ENCODE data around the gene MC5R.

DNA sequence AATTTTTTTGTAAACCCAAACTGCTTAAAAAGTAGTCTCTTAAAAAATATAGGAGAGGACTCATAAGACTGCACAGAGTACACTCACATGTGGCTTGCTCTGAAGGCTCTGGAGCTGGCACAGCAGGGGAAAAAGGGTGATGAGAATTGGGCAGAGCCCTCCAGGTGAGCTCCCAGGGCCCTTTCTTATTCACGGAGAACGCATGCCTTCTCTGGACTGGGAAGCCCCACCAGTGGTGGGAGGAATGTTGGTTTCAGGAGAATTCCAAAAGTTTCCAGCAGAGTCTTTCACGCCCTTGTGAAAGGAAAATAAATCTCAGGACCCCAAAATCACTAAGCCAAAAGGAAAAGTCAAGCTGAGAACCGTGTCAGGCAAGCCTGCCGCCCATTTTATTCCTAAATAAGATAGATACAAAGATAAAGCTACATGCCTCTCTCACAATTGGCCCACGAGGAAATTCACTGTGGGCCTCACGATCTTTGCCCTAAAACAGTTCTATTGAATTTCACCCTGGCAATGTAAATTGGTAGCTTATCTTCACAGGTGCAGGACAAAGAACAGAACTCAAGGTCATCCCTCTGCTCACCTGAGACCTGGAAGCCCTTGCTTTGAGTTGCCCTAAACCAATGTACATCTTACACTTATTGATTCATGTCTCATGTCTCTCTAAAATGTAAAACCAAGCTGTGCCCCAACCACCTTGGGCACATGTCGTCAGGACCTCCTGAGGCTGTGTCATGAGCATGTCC lies 15.5 kb upstream of the MC5R start:
- TF ChIP-seq, protein P1, sequence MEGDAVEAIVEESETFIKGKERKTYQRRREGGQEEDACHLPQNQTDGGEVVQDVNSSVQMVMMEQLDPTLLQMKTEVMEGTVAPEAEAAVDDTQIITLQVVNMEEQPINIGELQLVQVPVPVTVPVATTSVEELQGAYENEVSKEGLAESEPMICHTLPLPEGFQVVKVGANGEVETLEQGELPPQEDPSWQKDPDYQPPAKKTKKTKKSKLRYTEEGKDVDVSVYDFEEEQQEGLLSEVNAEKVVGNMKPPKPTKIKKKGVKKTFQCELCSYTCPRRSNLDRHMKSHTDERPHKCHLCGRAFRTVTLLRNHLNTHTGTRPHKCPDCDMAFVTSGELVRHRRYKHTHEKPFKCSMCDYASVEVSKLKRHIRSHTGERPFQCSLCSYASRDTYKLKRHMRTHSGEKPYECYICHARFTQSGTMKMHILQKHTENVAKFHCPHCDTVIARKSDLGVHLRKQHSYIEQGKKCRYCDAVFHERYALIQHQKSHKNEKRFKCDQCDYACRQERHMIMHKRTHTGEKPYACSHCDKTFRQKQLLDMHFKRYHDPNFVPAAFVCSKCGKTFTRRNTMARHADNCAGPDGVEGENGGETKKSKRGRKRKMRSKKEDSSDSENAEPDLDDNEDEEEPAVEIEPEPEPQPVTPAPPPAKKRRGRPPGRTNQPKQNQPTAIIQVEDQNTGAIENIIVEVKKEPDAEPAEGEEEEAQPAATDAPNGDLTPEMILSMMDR (IDR thresholded peaks at IDR 0.05): no peak
- no peak for TF ChIP-seq POLR2A (IDR thresholded peaks at IDR 0.05)

Measured in testis (tissue), 2 donors.